HUDEP-2 (cell line): ENCODE results near the gene SIPA1L3.

Source experiments
- DNase-seq, 76 experiments: peaks; one replicate each; lab custom pipeline; 2025; ENCODE audit not compliant: unreplicated experiment in 76 of 76; lab: John Stamatoyannopoulos, UW

SIPA1L3 gene

DNA sequence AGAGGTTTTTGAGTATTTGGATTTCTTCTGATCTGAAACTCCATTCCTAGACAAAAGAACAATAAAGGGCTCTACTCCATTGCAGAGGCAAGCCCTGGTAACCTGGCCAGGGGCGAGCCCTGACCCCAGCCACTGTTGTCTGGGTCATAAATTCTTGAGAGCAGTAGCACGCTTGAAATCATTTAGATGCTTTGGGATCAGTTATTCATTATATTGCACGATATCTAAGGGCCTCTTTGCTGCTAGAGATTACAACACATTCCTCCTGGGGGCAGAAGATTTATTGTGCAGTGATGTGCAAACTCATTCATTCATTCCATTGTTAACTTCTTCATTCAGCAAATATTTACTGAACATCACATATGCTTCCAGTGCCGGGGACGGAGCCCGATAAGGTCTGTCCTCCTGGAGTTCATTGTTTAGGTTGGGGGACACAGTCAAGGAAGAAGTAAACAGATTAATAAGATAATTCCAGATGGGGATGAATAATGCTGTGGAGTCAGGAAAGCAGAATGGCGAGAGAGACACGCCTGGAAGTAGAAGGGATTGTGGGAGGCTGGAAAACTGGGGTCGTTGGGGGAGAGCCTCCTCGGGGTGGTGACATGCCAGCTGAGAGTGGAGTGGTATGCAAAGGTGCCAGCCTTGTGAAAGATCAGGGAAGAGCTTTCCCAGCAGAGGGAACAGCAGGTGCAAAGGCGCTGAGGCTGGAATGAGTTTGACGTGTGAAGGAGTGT lies 34.9 kb downstream of the SIPA1L3 start:
- no peak for DNase-seq

GRCh38 chr19:37942516-37942902 lies 35.5 kb downstream of the SIPA1L3 start:
- no peak for DNase-seq

GRCh38 chr19:37943480-37943879 lies 36.5 kb downstream of the SIPA1L3 start:
- DNase-seq, result peak in 67 of 76 experiments; percentile 5 to 73 (median 37)

DNA sequence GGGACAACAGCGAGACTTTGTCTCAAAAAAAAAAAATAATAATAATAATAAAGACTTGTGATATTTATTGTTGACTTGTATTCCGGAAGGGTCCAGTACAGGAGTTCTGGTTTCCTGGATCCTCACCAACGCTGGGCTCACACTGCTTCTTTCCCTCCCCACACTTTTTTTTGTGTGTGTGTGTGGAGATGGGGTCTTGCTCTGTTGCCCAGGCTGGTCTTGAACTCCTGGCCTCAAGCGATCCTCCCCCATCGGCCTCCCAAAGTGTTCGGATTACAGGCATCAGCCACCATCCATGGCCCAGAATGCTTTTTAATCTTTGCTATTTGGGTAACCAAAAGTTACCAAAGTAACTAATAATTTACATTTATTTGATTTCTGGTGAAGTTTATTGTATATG lies 39.1 kb downstream of the SIPA1L3 start:
- no peak for DNase-seq

- DNase-seq, result no peak
Measured at GRCh38 chr19:37947778-37948177, 40.8 kb downstream of the SIPA1L3 start.

DNA sequence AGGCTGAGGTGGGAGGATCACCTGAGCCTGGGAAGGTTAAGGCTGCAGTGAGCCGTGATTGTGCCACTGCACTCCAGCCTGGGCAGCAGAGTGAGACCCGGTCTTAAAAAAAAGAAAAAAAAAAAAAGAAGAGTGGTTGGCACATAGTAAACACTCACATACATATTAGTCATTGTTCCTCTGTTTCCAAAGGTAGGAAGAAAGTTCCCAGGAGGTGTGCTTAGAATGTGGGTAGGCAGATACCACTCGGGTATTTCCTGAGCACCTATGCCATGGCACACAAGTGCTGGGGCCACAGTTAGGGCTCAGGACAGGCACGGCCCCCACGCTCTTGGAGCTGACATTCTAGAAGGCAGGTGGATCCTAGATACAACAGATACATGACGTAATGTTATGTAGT lies 41.4 kb downstream of the SIPA1L3 start:
- DNase-seq, result no peak

DNA sequence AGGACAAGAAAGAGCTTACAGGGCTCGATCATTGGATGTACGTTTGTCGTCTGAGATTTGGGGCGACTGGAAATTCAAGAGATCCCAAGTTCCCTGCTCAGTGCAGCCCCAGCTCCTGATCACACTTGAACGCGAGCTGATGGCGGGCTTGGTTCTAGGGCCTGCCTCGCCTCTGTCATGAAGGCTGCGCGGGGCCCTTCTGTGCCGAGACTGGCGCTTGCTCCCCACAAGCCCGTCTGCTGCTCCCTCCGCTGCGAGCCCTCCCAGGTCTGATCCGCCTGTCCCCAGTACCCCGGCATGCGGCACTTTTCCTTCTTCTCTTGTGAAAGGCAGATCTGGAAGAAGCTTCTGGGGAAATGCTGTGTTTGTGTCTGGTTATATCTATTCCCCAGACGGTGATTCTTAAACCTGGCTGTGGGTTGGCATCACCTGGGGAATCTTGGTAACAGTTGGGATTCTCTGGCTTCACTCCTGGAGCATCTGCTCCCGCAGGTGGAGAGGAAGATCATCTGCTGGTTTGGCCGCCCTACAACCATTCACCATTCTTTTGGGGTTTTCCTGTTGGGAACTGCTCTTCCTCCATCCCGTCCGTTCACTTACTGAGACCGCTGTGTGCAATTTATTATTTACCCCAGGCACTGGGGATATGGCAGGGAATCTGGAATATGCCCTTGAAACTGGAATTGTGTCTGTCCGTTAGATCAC lies 43.6 kb downstream of the SIPA1L3 start:
- DNase-seq, result no peak

GRCh38 chr19:37951816-37952210 lies 44.8 kb downstream of the SIPA1L3 start:
- DNase-seq, result no peak

DNA sequence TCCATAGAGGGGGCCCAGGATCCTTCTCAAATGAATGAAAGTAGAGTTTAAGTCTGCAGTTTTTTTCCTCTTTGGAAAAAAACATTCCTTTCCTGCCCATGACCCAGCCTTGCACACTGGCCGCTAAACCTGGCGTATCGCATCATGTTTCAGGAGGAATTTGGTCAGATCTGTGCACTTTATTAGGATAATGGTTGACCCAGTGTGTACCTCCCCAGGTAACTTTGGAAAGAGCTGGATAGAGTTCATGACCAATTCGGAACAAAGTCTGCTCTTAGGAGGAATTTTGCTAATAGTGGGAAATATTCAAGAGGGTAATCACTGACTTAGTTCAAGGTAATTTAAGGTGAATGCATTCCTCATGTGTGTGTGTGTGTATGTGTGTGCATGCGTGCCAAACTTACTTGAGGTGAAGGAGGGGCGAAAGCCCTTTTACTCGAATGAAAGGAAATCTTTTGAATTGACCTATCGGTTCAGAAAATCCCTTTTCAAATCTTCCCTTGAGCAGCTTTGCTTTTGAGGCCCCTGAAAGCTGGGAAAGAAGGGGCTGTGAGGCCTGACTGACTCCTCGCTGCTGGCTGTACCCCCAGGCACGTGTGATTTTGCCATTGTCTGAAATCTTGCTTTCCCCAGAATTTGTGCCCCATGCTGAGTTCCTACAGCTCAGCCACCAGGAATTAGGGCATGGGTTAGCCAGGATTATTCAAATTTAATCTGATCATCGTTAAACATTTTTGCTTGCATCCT lies 46.3 kb downstream of the SIPA1L3 start:
- no peak for DNase-seq

DNA sequence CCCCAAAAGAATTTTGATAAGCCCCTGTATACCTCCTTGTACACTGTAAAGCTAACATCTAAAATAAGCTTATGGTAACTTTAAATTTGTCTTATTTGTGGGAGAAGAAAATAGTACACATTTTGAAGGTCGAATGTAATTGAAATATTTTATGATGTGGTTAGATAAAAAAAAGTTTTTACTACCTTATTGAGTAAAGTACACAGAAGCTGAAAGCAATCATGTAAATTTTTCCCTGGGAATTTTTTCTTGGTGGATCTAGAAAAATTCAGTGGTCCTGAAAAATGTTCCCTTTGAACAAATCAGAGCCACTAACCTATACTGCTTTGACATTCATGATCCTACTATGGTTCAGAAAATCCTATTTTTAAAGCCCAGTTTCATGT lies 46.9 kb downstream of the SIPA1L3 start:
- DNase-seq, result no peak

- no peak for DNase-seq
Measured at GRCh38 chr19:37954421-37954874, 47.4 kb downstream of the SIPA1L3 start.

- DNase-seq, result no peak
Measured at GRCh38 chr19:37955986-37956385, 49.0 kb downstream of the SIPA1L3 start.

DNA sequence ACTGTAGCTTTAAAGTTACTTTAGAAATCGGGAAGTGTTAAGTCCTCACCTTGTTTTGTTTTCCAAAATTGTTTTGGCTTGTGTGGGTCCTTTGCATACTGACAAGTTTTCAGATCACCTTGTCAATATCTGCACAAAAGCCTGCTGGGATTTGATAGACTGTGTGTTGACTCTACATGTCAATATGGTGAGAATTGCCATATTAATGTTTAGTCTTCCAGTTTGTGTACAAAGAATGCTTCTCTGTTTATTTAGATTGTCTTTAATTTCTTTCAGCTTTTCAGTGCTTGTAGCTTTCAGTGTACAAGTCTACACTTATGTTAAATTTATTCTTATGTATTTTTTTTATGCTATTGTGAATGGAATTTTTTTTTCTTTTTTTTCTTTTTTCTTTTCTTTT lies 50.2 kb downstream of the SIPA1L3 start:
- DNase-seq, result no peak

GRCh38 chr19:37959665-37960114 lies 52.7 kb downstream of the SIPA1L3 start:
- DNase-seq, result no peak

DNA sequence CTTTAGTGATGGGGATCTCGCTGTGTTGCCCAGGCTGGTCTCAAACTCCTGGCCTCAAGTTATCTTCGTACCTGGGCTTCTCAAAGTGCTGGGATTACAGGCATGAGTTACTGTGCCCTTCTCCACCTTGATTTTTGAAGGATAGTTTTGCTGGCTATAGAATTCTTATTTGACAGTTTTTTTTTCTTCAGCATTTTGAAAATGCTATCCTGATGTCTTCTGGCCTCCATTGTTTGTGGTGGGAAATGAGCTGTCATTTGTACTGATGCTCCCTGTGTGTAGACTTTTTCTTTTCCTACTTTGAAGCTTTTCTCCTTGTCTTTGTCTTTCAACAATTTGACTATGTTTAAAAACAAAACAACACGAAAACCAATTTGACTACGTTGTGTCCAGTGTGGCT lies 54.2 kb downstream of the SIPA1L3 start:
- DNase-seq, result no peak

- no peak for DNase-seq
Measured at GRCh38 chr19:37963190-37963936, 56.4 kb downstream of the SIPA1L3 start.

- no peak for DNase-seq
Measured at GRCh38 chr19:37964109-37964508, 57.1 kb downstream of the SIPA1L3 start.

- no peak for DNase-seq
Measured at GRCh38 chr19:37966211-37966661, 59.2 kb downstream of the SIPA1L3 start.

DNA sequence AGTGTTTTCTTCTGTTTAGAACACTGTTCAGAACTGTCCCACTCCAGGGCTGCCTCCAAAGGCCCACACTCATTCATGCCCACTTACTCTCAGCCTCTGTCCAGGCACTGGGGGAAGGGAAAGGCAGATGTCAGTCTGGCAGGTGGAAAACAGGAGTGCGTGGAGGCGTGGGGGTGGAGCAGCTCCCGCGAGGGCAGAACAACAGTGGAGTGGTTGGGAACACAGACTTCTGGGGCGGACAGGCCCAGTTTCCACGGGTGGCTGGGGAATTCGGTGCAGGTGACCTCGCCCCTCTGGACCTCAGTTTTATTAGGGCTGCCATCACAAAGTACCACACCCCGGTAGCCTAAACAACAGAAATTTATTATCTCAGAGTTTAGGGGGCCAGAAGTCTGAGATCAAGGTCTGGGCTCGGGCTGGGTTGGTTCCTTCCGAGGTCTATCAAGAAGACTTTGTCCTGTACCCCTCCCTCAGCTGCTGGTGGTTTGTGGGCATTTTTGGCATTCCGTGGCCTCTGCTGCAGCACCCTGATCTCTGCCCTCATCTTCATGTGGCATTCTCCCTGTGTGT lies 59.7 kb downstream of the SIPA1L3 start:
- DNase-seq, result no peak

DNA sequence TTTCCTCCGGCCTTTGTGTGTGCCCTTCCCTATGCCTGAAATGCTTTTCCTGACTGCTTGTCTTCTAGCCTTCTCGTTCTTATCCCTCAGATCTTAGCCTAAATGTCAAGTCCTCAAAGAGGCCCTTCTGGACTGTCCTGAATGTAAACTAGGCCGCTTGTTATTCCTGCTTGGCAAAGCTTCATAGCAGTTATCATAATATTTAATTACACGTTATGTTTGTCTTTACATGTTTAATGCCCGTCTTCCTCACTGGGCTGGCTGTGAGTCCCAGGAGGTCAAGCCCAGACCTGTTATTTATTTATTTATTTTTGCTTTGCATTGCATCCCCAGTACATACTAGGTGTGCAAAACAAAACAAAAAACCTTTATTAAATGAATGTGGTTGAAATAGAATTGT lies 62.7 kb downstream of the SIPA1L3 start:
- DNase-seq, result no peak
